HG03558 (cell line): Measurements from ENCODE around the gene ZNF521.
"Not testable (repeated sequence)": the region's sequence is repeated elsewhere in the genome, so short reads cannot be mapped to it uniquely, and the experiment has no call there.

ENCODE experiments used
- ATAC-seq: cut with Tn5 transposase; IDR thresholded peaks from one replicate; pipeline ENCODE4 v1.9.1; 2021; ENCODE audit warnings: moderate number of reproducible peaks; ENCODE audit not compliant: unreplicated experiment; ENCODE audit errors: extremely low read depth

The ZNF521 gene

GRCh38 chr18:25052511-25052921 lies 299.4 kb downstream of the ZNF521 start:
- no peak for ATAC-seq

GRCh38 chr18:25050605-25051004 lies 301.4 kb downstream of the ZNF521 start:
- no peak for ATAC-seq

GRCh38 chr18:25047983-25048382 lies 304.0 kb downstream of the ZNF521 start:
- no peak for ATAC-seq

GRCh38 chr18:25047421-25047820 lies 304.5 kb downstream of the ZNF521 start:
- no peak for ATAC-seq

- ATAC-seq, result no peak
Measured at GRCh38 chr18:25044694-25045093, 307.3 kb downstream of the ZNF521 start.

GRCh38 chr18:25043104-25043503 lies 308.9 kb downstream of the ZNF521 start:
- no peak for ATAC-seq

- ATAC-seq, result no peak
Measured at GRCh38 chr18:25042641-25043051, 309.3 kb downstream of the ZNF521 start.

- ATAC-seq, result no peak
Measured at GRCh38 chr18:25039781-25040180, 312.2 kb downstream of the ZNF521 start.

GRCh38 chr18:25038261-25038660 lies 313.7 kb downstream of the ZNF521 start:
- ATAC-seq, result no peak

- ATAC-seq, result no peak
Measured at GRCh38 chr18:25033747-25034471, 318.1 kb downstream of the ZNF521 start.

- ATAC-seq, result not testable (repeated sequence)
Measured at GRCh38 chr18:25033175-25033574, 318.8 kb downstream of the ZNF521 start.

GRCh38 chr18:25029802-25030201 lies 322.2 kb downstream of the ZNF521 start:
- ATAC-seq, result no peak

GRCh38 chr18:25019931-25020330 lies 332.0 kb downstream of the ZNF521 start:
- no peak for ATAC-seq

GRCh38 chr18:25019086-25019860 lies 332.7 kb downstream of the ZNF521 start:
- ATAC-seq, result no peak

GRCh38 chr18:25016666-25017065 lies 335.3 kb downstream of the ZNF521 start:
- no peak for ATAC-seq

- no peak for ATAC-seq
Measured at GRCh38 chr18:25016181-25016580, 335.8 kb downstream of the ZNF521 start.
